ENCODE measurements around the gene IGF2R.

DNA sequence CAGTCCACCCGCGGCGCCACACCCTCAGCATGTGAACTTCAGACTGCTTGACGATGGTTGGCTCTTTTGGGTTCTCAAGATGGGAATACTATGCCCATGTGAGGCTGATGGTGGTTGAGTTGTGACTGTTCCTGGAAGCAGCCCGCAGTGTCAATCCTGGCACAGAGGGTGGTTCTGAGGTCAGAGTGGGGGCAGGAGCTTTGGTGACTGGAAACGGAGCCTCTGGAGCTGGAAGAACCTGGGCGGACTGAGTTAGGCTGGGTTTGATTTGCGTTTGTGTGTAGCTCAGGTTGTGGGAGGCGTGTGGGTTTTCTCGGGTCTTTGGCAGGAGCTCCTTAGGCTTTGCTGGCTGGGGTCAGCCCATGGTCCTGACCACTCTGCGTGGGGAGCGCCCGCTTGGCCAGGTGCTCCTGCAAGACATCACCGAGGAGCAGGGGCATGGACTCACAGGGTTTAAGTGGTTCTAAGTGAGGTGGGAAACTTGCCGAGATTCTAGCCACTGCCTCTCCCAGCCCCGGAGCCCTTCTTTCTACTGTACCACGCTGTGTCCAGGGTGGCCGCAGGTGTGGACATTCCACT lies 115.4 kb downstream of the IGF2R start:
- TF ChIP-seq EZH2 (IDR thresholded peaks at IDR 0.05; ENCODE audit: borderline replicate concordance), result no peak
- TF ChIP-seq, protein P1, sequence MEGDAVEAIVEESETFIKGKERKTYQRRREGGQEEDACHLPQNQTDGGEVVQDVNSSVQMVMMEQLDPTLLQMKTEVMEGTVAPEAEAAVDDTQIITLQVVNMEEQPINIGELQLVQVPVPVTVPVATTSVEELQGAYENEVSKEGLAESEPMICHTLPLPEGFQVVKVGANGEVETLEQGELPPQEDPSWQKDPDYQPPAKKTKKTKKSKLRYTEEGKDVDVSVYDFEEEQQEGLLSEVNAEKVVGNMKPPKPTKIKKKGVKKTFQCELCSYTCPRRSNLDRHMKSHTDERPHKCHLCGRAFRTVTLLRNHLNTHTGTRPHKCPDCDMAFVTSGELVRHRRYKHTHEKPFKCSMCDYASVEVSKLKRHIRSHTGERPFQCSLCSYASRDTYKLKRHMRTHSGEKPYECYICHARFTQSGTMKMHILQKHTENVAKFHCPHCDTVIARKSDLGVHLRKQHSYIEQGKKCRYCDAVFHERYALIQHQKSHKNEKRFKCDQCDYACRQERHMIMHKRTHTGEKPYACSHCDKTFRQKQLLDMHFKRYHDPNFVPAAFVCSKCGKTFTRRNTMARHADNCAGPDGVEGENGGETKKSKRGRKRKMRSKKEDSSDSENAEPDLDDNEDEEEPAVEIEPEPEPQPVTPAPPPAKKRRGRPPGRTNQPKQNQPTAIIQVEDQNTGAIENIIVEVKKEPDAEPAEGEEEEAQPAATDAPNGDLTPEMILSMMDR (IDR thresholded peaks at IDR 0.05; ENCODE audit: poor library complexity), result no peak
